Spleen (tissue), 7 donors: ENCODE data around the gene EHBP1.

Experiments
- CTCF ChIP-seq, 11 experiments: fragments of 200-600 bp in 7 of 11; fragments of 450-650 bp in 4 of 11; sonication (generic) in 4 of 11; IDR thresholded peaks in 8 of 11; conservative IDR thresholded peaks in 3 of 11; 1 replicate in 7 of 11; 2 replicates in 4 of 11; pipeline versions ENCODE4 v1.4.0 to v1.8.0; 2016 to 2021; ENCODE audit warnings: antibody characterized with exemption in 11 of 11, inconsistent platforms in 4 of 11, mild to moderate bottlenecking in 1 of 11
- POLR2A ChIP-seq, 3 donors: fragments of 450-650 bp; IDR thresholded peaks; one replicate each; pipeline ENCODE4 v1.5.1; 2017; ENCODE audit warnings: antibody characterized with exemption in 3 of 3, mild to moderate bottlenecking in 1 of 3
- POLR2AphosphoS5 ChIP-seq, 3 donors: sonication (generic); formaldehyde crosslinking; IDR thresholded peaks; one replicate each; pipeline ENCODE4 v1.5.1; 2017; ENCODE audit warnings: antibody characterized with exemption in 3 of 3
- donor health status: DM: no; HTN: no; CAD: no; lungs with moderate emphysema.
- donor health status: DM: no; HTN: no; CAD: no.
- donor health status: DM: no; HTN: no; CAD: no.

- no peak for TF ChIP-seq CTCF (IDR thresholded peaks at IDR 0.05 in 8 of 11, conservative IDR thresholded peaks at IDR 0.05 in 3 of 11)
- TF ChIP-seq POLR2A (IDR thresholded peaks at IDR 0.05), result no peak
- TF ChIP-seq POLR2AphosphoS5 (IDR thresholded peaks at IDR 0.05), result no peak
Observed at GRCh38 chr2:63027220-63027619, 321.7 kb downstream of the EHBP1 start.
